ENCODE results near the gene CACNB4.

CACNB4 gene

GRCh38 chr2:151808258-151809072 lies 290.4 kb downstream of the CACNB4 start:
- intact Hi-C loops (cut with DNase I; ENCODE audit: low total_unique reads), result no loop called here
- Histone ChIP-seq H3K27ac (no peak overlapping the region), H3K27me3 (no peaks in the 10 kb centered on the region), H3K36me3 (peaks cover 27 to 50% (median 43%) of the 10 kb centered on the region in 3 donors), H3K4me3 (no peak overlapping the region), H3K9me3 (no peaks in the 10 kb centered on the region), H3K4me1 (no peaks in the 10 kb centered on the region)
- DNase-seq, result no peak
- TF ChIP-seq CTCF (IDR thresholded peaks at IDR 0.05), result peak; percentile 27 to 36

GRCh38 chr2:151805961-151806360 lies 292.9 kb downstream of the CACNB4 start:
- H3K9me3 ChIP-seq, result no peaks in the 10 kb centered on the region
- intact Hi-C loops (cut with DNase I; ENCODE audit: low total_unique reads), result no loop called here
- H3K4me1 ChIP-seq, result no peaks in the 10 kb centered on the region
- no peak overlapping the region for H3K4me3 ChIP-seq
- no peak overlapping the region for H3K27ac ChIP-seq
- H3K36me3 ChIP-seq, result peaks cover 27 to 45% (median 30%) of the 10 kb centered on the region in 3 donors
- no peaks in the 10 kb centered on the region for H3K27me3 ChIP-seq
- no peak for DNase-seq
- TF ChIP-seq CTCF (IDR thresholded peaks at IDR 0.05), result no peak

- Histone ChIP-seq H3K36me3 (peaks cover 22 to 39% (median 24%) of the 10 kb centered on the region in 3 donors), H3K9me3 (no peaks in the 10 kb centered on the region), H3K4me3 (no peak overlapping the region), H3K27ac (no peak overlapping the region), H3K4me1 (no peaks in the 10 kb centered on the region), H3K27me3 (no peaks in the 10 kb centered on the region)
- no peak for DNase-seq
- intact Hi-C loops (cut with DNase I; ENCODE audit: low total_unique reads), result no loop called here
- no peak for TF ChIP-seq CTCF (IDR thresholded peaks at IDR 0.05)
Observed at GRCh38 chr2:151805343-151805742, 293.5 kb downstream of the CACNB4 start.

GRCh38 chr2:151803811-151804210 lies 295.0 kb downstream of the CACNB4 start:
- Histone ChIP-seq H3K27me3 (no peaks in the 10 kb centered on the region), H3K36me3 (peaks cover 17 to 37% (median 22%) of the 10 kb centered on the region in 3 donors)
- no peak for TF ChIP-seq CTCF (IDR thresholded peaks at IDR 0.05)

DNA sequence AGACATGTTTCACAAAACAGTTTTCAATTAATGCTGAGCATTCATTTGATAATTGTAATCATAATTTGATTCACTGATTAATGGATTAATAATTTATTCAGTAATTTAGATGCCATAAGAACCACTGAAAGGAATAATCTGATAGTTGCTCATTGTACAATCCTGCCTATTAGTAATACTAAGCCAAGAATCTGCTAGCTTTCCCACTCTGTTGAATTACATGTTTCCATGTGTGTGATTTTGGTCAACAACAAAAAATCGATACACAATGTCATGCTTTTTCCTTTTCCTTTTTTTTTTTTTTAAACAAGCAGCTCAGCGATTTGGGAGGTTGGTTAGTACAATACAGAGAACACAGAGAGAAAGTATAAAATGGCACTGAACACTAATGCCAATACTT lies 296.5 kb downstream of the CACNB4 start:
- H3K9me3 ChIP-seq, result no peaks in the 10 kb centered on the region
- intact Hi-C loops (cut with DNase I; ENCODE audit: low total_unique reads), result no loop called here
- H3K27me3 ChIP-seq, result no peaks in the 10 kb centered on the region
- no peak overlapping the region for H3K27ac ChIP-seq
- H3K4me3 ChIP-seq, result no peak overlapping the region
- H3K4me1 ChIP-seq, result no peaks in the 10 kb centered on the region
- TF ChIP-seq CTCF (IDR thresholded peaks at IDR 0.05), result no peak
- peaks cover 17 to 37% (median 22%) of the 10 kb centered on the region in 3 donors for H3K36me3 ChIP-seq
- DNase-seq, result no peak

More at GRCh38 chr2:151803811-151804210, 295.0 kb downstream of the CACNB4 start:
- Histone ChIP-seq H3K27ac (no peak overlapping the region), H3K4me3 (no peak overlapping the region), H3K9me3 (no peaks in the 10 kb centered on the region), H3K4me1 (no peaks in the 10 kb centered on the region)
- intact Hi-C loops (cut with DNase I; ENCODE audit: low total_unique reads), result no loop called here
- no peak for DNase-seq

Data from tibial artery (tissue), 4 donors.